ENCODE results near the gene PEX26. TPM values are rescaled to one million over a fixed set of nuclear protein-coding genes. Genes with fewer than 3 reads are reported as not detected.

PEX26 gene
- total RNA-seq, 1 donor from 2014 or later = 34.4 TPM

DNA sequence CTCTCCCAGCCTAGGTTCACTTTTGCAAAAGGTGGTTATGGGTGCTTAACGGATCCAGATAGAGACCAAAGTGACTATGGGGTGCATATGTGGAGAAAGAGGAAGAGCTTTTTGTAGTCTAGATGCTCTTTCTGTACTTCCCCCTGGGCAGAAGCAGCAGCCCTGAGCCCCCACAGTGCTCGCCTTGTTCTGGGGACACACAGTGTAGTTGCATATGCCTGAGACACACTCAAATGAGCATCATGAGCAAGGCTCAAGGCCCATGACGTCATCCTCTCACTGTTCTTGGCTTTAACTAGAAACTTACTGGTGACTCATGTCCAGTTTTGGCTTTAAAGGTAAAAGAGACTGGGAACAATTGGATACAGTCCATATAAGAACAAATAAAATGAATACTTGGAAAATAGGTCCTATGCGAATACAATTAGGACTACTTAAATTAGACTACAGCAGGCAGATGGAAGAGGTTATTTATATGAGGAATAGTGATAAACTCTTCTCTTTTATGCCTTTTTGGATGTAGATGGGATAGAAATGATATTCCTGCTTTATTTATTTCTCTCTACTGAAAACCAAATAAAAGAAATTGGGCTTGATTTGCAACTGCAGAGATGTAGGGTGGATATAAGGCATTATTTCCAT lies 20.1 kb upstream of the PEX26 start:
- H3K36me3 Mint-ChIP-seq (ENCODE audit: low read depth) = no peaks in the 10 kb centered on the region
- no peak for DNase-seq (ENCODE audit: low spot score)
- TF ChIP-seq, protein P1, sequence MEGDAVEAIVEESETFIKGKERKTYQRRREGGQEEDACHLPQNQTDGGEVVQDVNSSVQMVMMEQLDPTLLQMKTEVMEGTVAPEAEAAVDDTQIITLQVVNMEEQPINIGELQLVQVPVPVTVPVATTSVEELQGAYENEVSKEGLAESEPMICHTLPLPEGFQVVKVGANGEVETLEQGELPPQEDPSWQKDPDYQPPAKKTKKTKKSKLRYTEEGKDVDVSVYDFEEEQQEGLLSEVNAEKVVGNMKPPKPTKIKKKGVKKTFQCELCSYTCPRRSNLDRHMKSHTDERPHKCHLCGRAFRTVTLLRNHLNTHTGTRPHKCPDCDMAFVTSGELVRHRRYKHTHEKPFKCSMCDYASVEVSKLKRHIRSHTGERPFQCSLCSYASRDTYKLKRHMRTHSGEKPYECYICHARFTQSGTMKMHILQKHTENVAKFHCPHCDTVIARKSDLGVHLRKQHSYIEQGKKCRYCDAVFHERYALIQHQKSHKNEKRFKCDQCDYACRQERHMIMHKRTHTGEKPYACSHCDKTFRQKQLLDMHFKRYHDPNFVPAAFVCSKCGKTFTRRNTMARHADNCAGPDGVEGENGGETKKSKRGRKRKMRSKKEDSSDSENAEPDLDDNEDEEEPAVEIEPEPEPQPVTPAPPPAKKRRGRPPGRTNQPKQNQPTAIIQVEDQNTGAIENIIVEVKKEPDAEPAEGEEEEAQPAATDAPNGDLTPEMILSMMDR (IDR thresholded peaks at IDR 0.05) = no peak
- peaks cover 46% of the 10 kb centered on the region for H3K4me1 Mint-ChIP-seq (ENCODE audit: low read depth)
- peak overlapping the region; percentile 76 for H3K27ac Mint-ChIP-seq (ENCODE audit: unreplicated experiment)
- H3K9me3 Mint-ChIP-seq (ENCODE audit: low read depth) = no peaks in the 10 kb centered on the region
- no peak overlapping the region for H3K4me3 Mint-ChIP-seq (ENCODE audit: unreplicated experiment)
- H3K27me3 Mint-ChIP-seq (ENCODE audit: low read depth) = no peaks in the 10 kb centered on the region

DNA sequence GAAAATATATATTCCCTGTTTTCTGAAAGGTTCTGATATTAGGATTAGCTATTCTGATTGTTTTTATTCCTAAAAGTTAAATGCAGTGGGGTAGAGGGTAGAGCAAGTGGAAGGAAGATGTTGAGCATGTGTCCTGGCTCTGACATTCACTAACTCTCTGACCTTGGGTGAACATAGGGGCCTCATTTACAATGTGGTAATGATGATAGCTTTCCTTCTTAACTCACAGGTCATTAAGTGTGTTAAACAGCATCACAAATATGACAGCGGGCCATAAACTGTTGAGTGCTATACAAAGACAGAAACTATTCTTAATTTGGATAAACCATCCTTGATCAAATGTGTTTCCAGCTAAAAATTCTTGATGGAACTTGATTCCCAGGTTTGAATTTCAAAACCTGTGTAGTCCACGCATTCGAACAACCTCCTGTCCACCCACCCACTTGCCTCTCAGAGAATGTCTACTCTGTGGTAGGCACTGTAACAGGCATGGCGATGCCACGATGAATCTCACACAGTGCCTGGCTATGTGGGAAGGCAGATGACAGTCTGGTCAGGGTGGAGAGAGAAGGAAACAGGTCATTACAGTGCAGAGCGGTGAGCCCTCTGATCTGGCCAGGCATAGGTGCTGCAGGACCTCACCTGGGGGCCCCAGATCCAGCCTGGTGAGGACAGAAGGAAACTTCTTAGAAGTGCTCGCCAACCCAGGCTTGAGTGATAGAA lies 19.3 kb upstream of the PEX26 start:
- H3K36me3 Mint-ChIP-seq (ENCODE audit: low read depth) = no peaks in the 10 kb centered on the region
- no peak overlapping the region for H3K4me3 Mint-ChIP-seq (ENCODE audit: unreplicated experiment)
- peaks cover 54% of the 10 kb centered on the region for H3K4me1 Mint-ChIP-seq (ENCODE audit: low read depth)
- H3K27me3 Mint-ChIP-seq (ENCODE audit: low read depth) = no peaks in the 10 kb centered on the region
- TF ChIP-seq, protein P1 (IDR thresholded peaks at IDR 0.05) = no peak
- peak overlapping the region; percentile 2 for H3K27ac Mint-ChIP-seq (ENCODE audit: unreplicated experiment)
- peak; percentile 43 for DNase-seq (ENCODE audit: low spot score)
- no peaks in the 10 kb centered on the region for H3K9me3 Mint-ChIP-seq (ENCODE audit: low read depth)

- H3K4me1 Mint-ChIP-seq (ENCODE audit: low read depth) = peaks cover 57% of the 10 kb centered on the region
- no peak overlapping the region for H3K4me3 Mint-ChIP-seq (ENCODE audit: unreplicated experiment)
Measured at GRCh38 chr22:18059094-18059417, 18.7 kb upstream of the PEX26 start.

GRCh38 chr22:18059473-18059872 lies 18.3 kb upstream of the PEX26 start:
- no peak overlapping the region for H3K27ac Mint-ChIP-seq (ENCODE audit: unreplicated experiment)
- TF ChIP-seq, protein P1 (IDR thresholded peaks at IDR 0.05) = no peak
- no peaks in the 10 kb centered on the region for H3K9me3 Mint-ChIP-seq (ENCODE audit: low read depth)
- peaks cover 57% of the 10 kb centered on the region for H3K4me1 Mint-ChIP-seq (ENCODE audit: low read depth)
- peak; percentile 20 for DNase-seq (ENCODE audit: low spot score)
- no peaks in the 10 kb centered on the region for H3K27me3 Mint-ChIP-seq (ENCODE audit: low read depth)
- H3K4me3 Mint-ChIP-seq (ENCODE audit: unreplicated experiment) = no peak overlapping the region
- no peaks in the 10 kb centered on the region for H3K36me3 Mint-ChIP-seq (ENCODE audit: low read depth)

More at GRCh38 chr22:18059094-18059417, 18.7 kb upstream of the PEX26 start:
- H3K27me3 Mint-ChIP-seq (ENCODE audit: low read depth) = no peaks in the 10 kb centered on the region
- H3K27ac Mint-ChIP-seq (ENCODE audit: unreplicated experiment) = no peak overlapping the region
- no peaks in the 10 kb centered on the region for H3K36me3 Mint-ChIP-seq (ENCODE audit: low read depth)
- H3K9me3 Mint-ChIP-seq (ENCODE audit: low read depth) = no peaks in the 10 kb centered on the region
- DNase-seq (ENCODE audit: low spot score) = peak; percentile 12
- TF ChIP-seq, protein P1 (IDR thresholded peaks at IDR 0.05) = no peak

- DNase-seq (ENCODE audit: low spot score) = peak; percentile 2
- Mint-ChIP-seq H3K4me1 (ENCODE audit: low read depth) (peaks cover 57% of the 10 kb centered on the region), H3K27ac (ENCODE audit: unreplicated experiment) (no peak overlapping the region), H3K36me3 (ENCODE audit: low read depth) (no peaks in the 10 kb centered on the region), H3K9me3 (ENCODE audit: low read depth) (no peaks in the 10 kb centered on the region), H3K27me3 (ENCODE audit: low read depth) (no peaks in the 10 kb centered on the region), H3K4me3 (ENCODE audit: unreplicated experiment) (no peak overlapping the region)
- TF ChIP-seq, protein P1 (IDR thresholded peaks at IDR 0.05) = no peak
Measured at GRCh38 chr22:18059991-18060390, 17.8 kb upstream of the PEX26 start.
